PC-3 (cell line): ENCODE measurements around the gene PANK3.

Source experiments
- CTCF ChIP-seq: fragments of 300-600 bp; sonication (generic); conservative IDR thresholded peaks from 2 replicates; pipeline ENCODE4 v1.5.1; 2017; ENCODE audit warnings: antibody characterized with exemption, low read depth, mild to moderate bottlenecking, low read length
- EZH2 ChIP-seq: fragments of 300-600 bp; sonication (generic); IDR thresholded peaks from one replicate; pipeline ENCODE4 v1.6.1; 2017; ENCODE audit warnings: antibody characterized with exemption, mild to moderate bottlenecking, low read length; ENCODE audit not compliant: unreplicated experiment

GRCh38 chr5:168583742-168584482 is 4.7 kb upstream of the PANK3 start:
- TF ChIP-seq CTCF = no peak
- no peak for TF ChIP-seq EZH2
